Measurements from ENCODE around the gene MAPK8IP3.

Gene MAPK8IP3

GRCh38 chr16:1778200-1779179 lies 72.5 kb downstream of the MAPK8IP3 start:
- no peak for TF ChIP-seq EGR1 (IDR thresholded peaks at IDR 0.05)
- TF ChIP-seq CEBPB (IDR thresholded peaks at IDR 0.05), result no peak
- no peak for TF ChIP-seq MAX (IDR thresholded peaks at IDR 0.05)
- no peak for TF ChIP-seq USF1 (IDR thresholded peaks at IDR 0.05)
- TF ChIP-seq CREB1 (IDR thresholded peaks at IDR 0.05; ENCODE audit: low read depth), result no peak
- no peak for TF ChIP-seq FOXM1 (IDR thresholded peaks at IDR 0.05; ENCODE audit: borderline replicate concordance, low read depth)
- TF ChIP-seq REST (IDR thresholded peaks at IDR 0.05; ENCODE audit: low read depth), result no peak
- TF ChIP-seq RAD21 (IDR thresholded peaks at IDR 0.05; ENCODE audit: low read depth), result no peak
- no peak for TF ChIP-seq EP300 (IDR thresholded peaks at IDR 0.05; ENCODE audit: borderline replicate concordance)
- no peak for TF ChIP-seq NFIC (IDR thresholded peaks at IDR 0.05)
- no peak for TF ChIP-seq TAF1 (IDR thresholded peaks at IDR 0.05; ENCODE audit: low read depth)
- TF ChIP-seq ZBTB7A (IDR thresholded peaks at IDR 0.05; ENCODE audit: low read depth), result no peak
- TF ChIP-seq YY1 (IDR thresholded peaks at IDR 0.05; ENCODE audit: low read depth), result no peak
- TF ChIP-seq TCF12 (IDR thresholded peaks at IDR 0.05; ENCODE audit: low read depth), result no peak
- no peak for TF ChIP-seq TEAD4 (IDR thresholded peaks at IDR 0.05)

- TF ChIP-seq NFIC (IDR thresholded peaks at IDR 0.05), result no peak
- TF ChIP-seq FOXM1 (IDR thresholded peaks at IDR 0.05; ENCODE audit: borderline replicate concordance, low read depth), result no peak
Observed at GRCh38 chr16:1779234-1779701, 73.3 kb downstream of the MAPK8IP3 start.

- no peak for TF ChIP-seq FOXM1 (IDR thresholded peaks at IDR 0.05; ENCODE audit: borderline replicate concordance, low read depth)
- TF ChIP-seq USF1 (IDR thresholded peaks at IDR 0.05), result 0 out of 2 replicates have a peak, but pooled peaks have one; percentile 6
- no peak for TF ChIP-seq YY1 (IDR thresholded peaks at IDR 0.05; ENCODE audit: low read depth)
Observed at GRCh38 chr16:1779741-1780676, 74.0 kb downstream of the MAPK8IP3 start.

- TF ChIP-seq YY1 (IDR thresholded peaks at IDR 0.05; ENCODE audit: low read depth) (no peak), EP300 (IDR thresholded peaks at IDR 0.05; ENCODE audit: borderline replicate concordance) (no peak), TAF1 (IDR thresholded peaks at IDR 0.05; ENCODE audit: low read depth) (no peak), RAD21 (IDR thresholded peaks at IDR 0.05; ENCODE audit: low read depth) (no peak), CEBPB (IDR thresholded peaks at IDR 0.05) (no peak), NFIC (IDR thresholded peaks at IDR 0.05) (no peak), ZBTB7A (IDR thresholded peaks at IDR 0.05; ENCODE audit: low read depth) (no peak), REST (IDR thresholded peaks at IDR 0.05; ENCODE audit: low read depth) (no peak), MAX (IDR thresholded peaks at IDR 0.05) (no peak), USF1 (IDR thresholded peaks at IDR 0.05) (no peak), TCF12 (IDR thresholded peaks at IDR 0.05; ENCODE audit: low read depth) (no peak), FOXM1 (IDR thresholded peaks at IDR 0.05; ENCODE audit: borderline replicate concordance, low read depth) (no peak), TEAD4 (IDR thresholded peaks at IDR 0.05) (no peak), CREB1 (IDR thresholded peaks at IDR 0.05; ENCODE audit: low read depth) (no peak)
Observed at GRCh38 chr16:1780677-1781072, 74.7 kb downstream of the MAPK8IP3 start.
